ENCODE data around the gene MAP3K5.

Gene MAP3K5

GRCh38 chr6:136611746-136612145 is 180.5 kb downstream of the MAP3K5 start:
- no peaks in the 10 kb centered on the region for H3F3A ChIP-seq (ENCODE audit: insufficient read depth)
- H3K27ac ChIP-seq (ENCODE audit: low read depth, low read length): no peak overlapping the region
- H3K4me3 ChIP-seq (ENCODE audit: insufficient read depth, low read length, poor library complexity, severe bottlenecking): no peak overlapping the region
- H3K27me3 ChIP-seq (ENCODE audit: low read length): no peaks in the 10 kb centered on the region
- no peak overlapping the region for H3K9ac ChIP-seq (ENCODE audit: low read length)
- no peak overlapping the region for H3K4me2 ChIP-seq (ENCODE audit: low read depth, low read length, poor library complexity, severe bottlenecking)
- no peaks in the 10 kb centered on the region for H4K20me1 ChIP-seq (ENCODE audit: low read depth, low read length)
- H3K36me3 ChIP-seq (ENCODE audit: low read length): no peaks in the 10 kb centered on the region
- H3K79me2 ChIP-seq (ENCODE audit: insufficient read depth, low read length): no peaks in the 10 kb centered on the region
- no peak overlapping the region for H2AFZ ChIP-seq (ENCODE audit: low read depth, low read length, severe bottlenecking)
- H3K9me2 ChIP-seq (replicated peaks; ENCODE audit: insufficient read depth, low read length): no peaks in the 10 kb centered on the region
- H3K9me3 ChIP-seq (ENCODE audit: insufficient read depth, low read length): no peaks in the 10 kb centered on the region
- TF ChIP-seq CTCF (IDR thresholded peaks at IDR 0.05; ENCODE audit: insufficient read depth, low read length, poor library complexity, severe bottlenecking): no peak
- no peak for TF ChIP-seq EZH2phosphoT487 (conservative IDR thresholded peaks at IDR 0.05; ENCODE audit: low read length)

- H3K27me3 ChIP-seq (ENCODE audit: low read length): no peaks in the 10 kb centered on the region
- TF ChIP-seq CTCF (IDR thresholded peaks at IDR 0.05; ENCODE audit: insufficient read depth, low read length, poor library complexity, severe bottlenecking) (no peak), EZH2phosphoT487 (conservative IDR thresholded peaks at IDR 0.05; ENCODE audit: low read length) (no peak)
- no peaks in the 10 kb centered on the region for H4K20me1 ChIP-seq (ENCODE audit: low read depth, low read length)
- no peak overlapping the region for H3K4me3 ChIP-seq (ENCODE audit: insufficient read depth, low read length, poor library complexity, severe bottlenecking)
- no peaks in the 10 kb centered on the region for H3K9me2 ChIP-seq (replicated peaks; ENCODE audit: insufficient read depth, low read length)
- no peaks in the 10 kb centered on the region for H3K79me2 ChIP-seq (ENCODE audit: insufficient read depth, low read length)
- H3F3A ChIP-seq (ENCODE audit: insufficient read depth): no peaks in the 10 kb centered on the region
- H3K4me2 ChIP-seq (ENCODE audit: low read depth, low read length, poor library complexity, severe bottlenecking): no peak overlapping the region
- no peaks in the 10 kb centered on the region for H3K9me3 ChIP-seq (ENCODE audit: insufficient read depth, low read length)
- H2AFZ ChIP-seq (ENCODE audit: low read depth, low read length, severe bottlenecking): no peak overlapping the region
- H3K27ac ChIP-seq (ENCODE audit: low read depth, low read length): no peak overlapping the region
- H3K9ac ChIP-seq (ENCODE audit: low read length): no peak overlapping the region
- H3K36me3 ChIP-seq (ENCODE audit: low read length): no peaks in the 10 kb centered on the region
Observed at GRCh38 chr6:136611133-136611532, 181.1 kb downstream of the MAP3K5 start.

- H3K27me3 ChIP-seq (ENCODE audit: low read length): no peaks in the 10 kb centered on the region
- no peak for TF ChIP-seq EZH2phosphoT487 (conservative IDR thresholded peaks at IDR 0.05; ENCODE audit: low read length)
- TF ChIP-seq CTCF (IDR thresholded peaks at IDR 0.05; ENCODE audit: insufficient read depth, low read length, poor library complexity, severe bottlenecking): no peak
- no peaks in the 10 kb centered on the region for H3K9me2 ChIP-seq (replicated peaks; ENCODE audit: insufficient read depth, low read length)
- no peaks in the 10 kb centered on the region for H3K36me3 ChIP-seq (ENCODE audit: low read length)
- H3K4me3 ChIP-seq (ENCODE audit: insufficient read depth, low read length, poor library complexity, severe bottlenecking): no peak overlapping the region
- no peaks in the 10 kb centered on the region for H3K9me3 ChIP-seq (ENCODE audit: insufficient read depth, low read length)
- no peaks in the 10 kb centered on the region for H4K20me1 ChIP-seq (ENCODE audit: low read depth, low read length)
- no peak overlapping the region for H3K9ac ChIP-seq (ENCODE audit: low read length)
- H2AFZ ChIP-seq (ENCODE audit: low read depth, low read length, severe bottlenecking): no peak overlapping the region
- H3K27ac ChIP-seq (ENCODE audit: low read depth, low read length): no peak overlapping the region
- no peaks in the 10 kb centered on the region for H3F3A ChIP-seq (ENCODE audit: insufficient read depth)
- no peaks in the 10 kb centered on the region for H3K79me2 ChIP-seq (ENCODE audit: insufficient read depth, low read length)
- no peak overlapping the region for H3K4me2 ChIP-seq (ENCODE audit: low read depth, low read length, poor library complexity, severe bottlenecking)
Observed at GRCh38 chr6:136609873-136610706, 182.2 kb downstream of the MAP3K5 start.
